Measurements from ENCODE around the gene PARD3. TPM values are rescaled to one million over a fixed set of nuclear protein-coding genes. Genes with fewer than 3 reads are reported as not detected.

The PARD3 gene
- total and polyA plus RNA-seq, 5 donors: 10.5 to 40.3 (median 27.8) TPM

DNA sequence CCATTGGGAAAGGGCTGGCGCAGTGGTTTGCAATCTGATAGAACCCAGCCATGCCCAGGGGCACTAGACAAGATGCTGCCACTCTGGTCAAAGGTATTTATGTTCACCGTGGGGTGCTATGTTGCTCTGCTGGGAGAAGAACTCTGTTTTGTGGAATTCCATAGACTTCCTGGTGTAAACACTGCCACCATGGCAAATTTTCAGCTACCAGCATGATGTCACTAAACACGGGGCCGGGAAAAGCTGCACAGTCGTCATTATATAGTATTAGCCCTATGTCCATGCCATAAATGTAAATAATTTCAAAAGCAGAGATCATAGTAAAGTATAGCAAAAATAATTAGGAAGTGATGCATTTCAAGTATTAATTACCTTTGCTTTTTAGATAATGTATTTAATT lies 500.6 kb downstream of the PARD3 start:
- intact Hi-C loops (cut with DNase I): no loop called here
- 96% methylated on average over 5 of the region's 5 CpGs for WGBS
- Histone ChIP-seq H3K27ac (ENCODE audit: low read length) (no peak overlapping the region), H3K9me3 (ENCODE audit: control insufficient read depth, low read length) (no peaks in the 10 kb centered on the region), H3K4me3 (ENCODE audit: low read length) (no peak overlapping the region), H3K27me3 (ENCODE audit: control insufficient read depth, insufficient read depth) (no peaks in the 10 kb centered on the region), H3K4me1 (ENCODE audit: control insufficient read depth, insufficient read depth, low read length) (no peaks in the 10 kb centered on the region)
- DNase-seq (no peak), ATAC-seq (no peak)

DNA sequence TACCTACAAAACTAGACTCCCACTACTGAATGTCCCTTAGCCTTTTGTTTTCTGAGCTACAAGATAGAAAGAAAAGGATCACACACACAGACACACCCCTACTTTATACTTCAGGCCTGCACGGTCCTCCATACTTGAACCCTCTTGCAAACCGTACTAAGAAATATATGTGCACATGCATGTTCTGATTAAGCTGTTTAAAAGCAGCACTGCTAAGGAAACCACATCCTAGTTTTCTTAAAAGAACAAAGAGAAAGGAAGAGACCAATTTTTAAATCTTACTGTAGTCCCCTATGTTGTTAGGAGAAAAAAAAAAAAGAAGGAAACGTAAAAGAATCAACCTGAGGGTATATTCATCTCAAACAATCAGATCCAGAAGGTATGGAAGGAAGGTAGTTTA lies 501.2 kb downstream of the PARD3 start:
- Histone ChIP-seq H3K4me3 (ENCODE audit: low read length) (no peak overlapping the region), H3K27ac (ENCODE audit: low read length) (no peak overlapping the region), H3K27me3 (ENCODE audit: control insufficient read depth, insufficient read depth) (no peaks in the 10 kb centered on the region), H3K4me1 (ENCODE audit: control insufficient read depth, insufficient read depth, low read length) (no peaks in the 10 kb centered on the region), H3K9me3 (ENCODE audit: control insufficient read depth, low read length) (no peaks in the 10 kb centered on the region)
- ATAC-seq: no peak
- intact Hi-C loops (cut with DNase I): no loop called here
- WGBS: 56% methylated on average over 3 of the region's 3 CpGs
- DNase-seq: no peak

DNA sequence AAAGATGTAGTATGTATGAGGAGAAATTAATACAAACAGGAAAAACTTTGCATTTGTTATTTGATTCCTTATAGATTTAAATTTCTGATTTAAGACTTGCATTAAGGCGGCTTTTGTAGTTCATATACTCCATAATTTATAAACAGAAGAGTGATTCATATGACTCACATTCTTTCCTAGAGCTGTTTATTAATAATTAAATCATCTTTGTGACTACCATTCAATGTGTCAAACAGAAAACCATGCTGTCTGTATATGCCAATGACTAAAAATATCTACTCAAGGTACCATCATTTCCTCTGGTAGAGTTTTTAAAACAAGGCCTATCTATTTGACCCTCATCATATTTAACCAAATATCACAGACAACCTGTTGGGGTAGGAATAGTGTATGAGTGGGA lies 501.7 kb downstream of the PARD3 start:
- intact Hi-C loops (cut with DNase I): no loop called here
- no peak overlapping the region for H3K27ac ChIP-seq (ENCODE audit: low read length)
- DNase-seq: no peak
- no peak for ATAC-seq
- no peaks in the 10 kb centered on the region for H3K4me1 ChIP-seq (ENCODE audit: control insufficient read depth, insufficient read depth, low read length)
- WGBS: 96% methylated on average over 1 of the region's 1 CpG
- no peak overlapping the region for H3K4me3 ChIP-seq (ENCODE audit: low read length)
- no peaks in the 10 kb centered on the region for H3K27me3 ChIP-seq (ENCODE audit: control insufficient read depth, insufficient read depth)
- H3K9me3 ChIP-seq (ENCODE audit: control insufficient read depth, low read length): no peaks in the 10 kb centered on the region

DNA sequence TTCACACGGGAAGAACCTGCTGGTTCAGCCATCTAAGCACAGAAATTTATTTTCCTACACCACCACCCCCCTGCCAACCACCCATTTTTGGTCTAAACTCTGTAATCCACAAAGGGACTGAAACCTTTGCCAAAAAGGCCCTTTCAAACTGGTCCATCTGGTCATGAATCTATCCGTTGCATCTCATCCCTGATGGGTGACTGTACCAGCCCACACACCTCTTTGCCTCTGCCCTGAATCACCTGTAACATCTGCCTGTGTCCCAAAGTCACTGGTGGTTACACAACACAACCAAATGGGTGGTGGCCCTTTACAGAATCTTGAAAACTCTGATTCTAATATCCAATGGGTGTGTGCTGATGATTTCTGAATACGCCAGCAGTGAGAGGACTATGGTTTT lies 503.4 kb downstream of the PARD3 start:
- no peak overlapping the region for H3K27ac ChIP-seq (ENCODE audit: low read length)
- DNase-seq (no peak), ATAC-seq (no peak)
- no peaks in the 10 kb centered on the region for H3K27me3 ChIP-seq (ENCODE audit: control insufficient read depth, insufficient read depth)
- WGBS: 96% methylated on average over 3 of the region's 3 CpGs
- no peaks in the 10 kb centered on the region for H3K4me1 ChIP-seq (ENCODE audit: control insufficient read depth, insufficient read depth, low read length)
- intact Hi-C loops (cut with DNase I): no loop called here
- H3K4me3 ChIP-seq (ENCODE audit: low read length): no peak overlapping the region
- H3K9me3 ChIP-seq (ENCODE audit: control insufficient read depth, low read length): no peaks in the 10 kb centered on the region

DNA sequence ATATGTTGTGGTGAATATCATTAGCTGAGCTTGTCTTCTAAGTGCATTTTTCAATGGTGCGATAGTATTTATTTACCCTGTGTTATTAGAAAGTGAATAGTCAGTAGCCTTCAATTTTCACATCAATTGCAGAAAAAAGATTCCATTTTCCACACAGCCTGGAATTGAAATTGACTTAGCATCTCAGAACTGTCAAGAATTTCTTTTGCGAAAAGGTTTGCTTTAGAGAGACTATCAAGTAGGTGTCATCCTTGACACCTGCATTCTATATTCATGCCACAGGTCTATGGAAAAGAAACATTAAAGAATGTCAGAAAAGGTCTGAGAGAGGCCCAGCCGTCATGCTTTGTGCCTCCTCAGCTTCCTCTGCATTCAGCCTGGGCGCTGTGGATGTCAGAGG lies 504.9 kb downstream of the PARD3 start:
- intact Hi-C loops (cut with DNase I): no loop called here
- 99% methylated on average over 4 of the region's 4 CpGs for WGBS
- Histone ChIP-seq H3K4me3 (ENCODE audit: low read length) (no peak overlapping the region), H3K27me3 (ENCODE audit: control insufficient read depth, insufficient read depth) (no peaks in the 10 kb centered on the region), H3K27ac (ENCODE audit: low read length) (no peak overlapping the region), H3K4me1 (ENCODE audit: control insufficient read depth, insufficient read depth, low read length) (no peaks in the 10 kb centered on the region), H3K9me3 (ENCODE audit: control insufficient read depth, low read length) (no peaks in the 10 kb centered on the region)
- DNase-seq (no peak), ATAC-seq (no peak)

DNA sequence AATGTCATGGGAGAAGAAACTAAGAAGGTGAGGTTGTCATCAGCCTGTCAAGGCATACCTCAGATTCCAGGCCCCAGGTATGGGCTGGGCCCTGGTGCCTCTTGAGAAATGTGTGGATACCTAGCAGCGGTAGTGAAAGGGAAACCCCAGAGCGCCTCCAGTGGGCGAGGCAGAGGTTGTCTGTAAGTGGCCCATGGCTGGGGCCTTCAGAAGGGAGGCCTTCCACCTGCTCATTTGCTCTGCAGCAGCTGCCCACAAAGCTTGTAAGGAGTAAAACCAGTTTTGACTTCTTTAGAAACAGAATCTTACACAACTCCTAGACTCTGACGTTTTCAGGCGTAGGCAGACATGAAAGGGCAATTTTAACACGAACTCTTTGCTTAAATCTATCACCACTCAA lies 509.9 kb downstream of the PARD3 start:
- no peaks in the 10 kb centered on the region for H3K9me3 ChIP-seq (ENCODE audit: control insufficient read depth, low read length)
- no peaks in the 10 kb centered on the region for H3K4me1 ChIP-seq (ENCODE audit: control insufficient read depth, insufficient read depth, low read length)
- no peaks in the 10 kb centered on the region for H3K27me3 ChIP-seq (ENCODE audit: control insufficient read depth, insufficient read depth)
- WGBS: 84% methylated on average over 6 of the region's 6 CpGs
- ATAC-seq (no peak), DNase-seq (no peak)
- no peak overlapping the region for H3K4me3 ChIP-seq (ENCODE audit: low read length)
- H3K27ac ChIP-seq (ENCODE audit: low read length): no peak overlapping the region
- intact Hi-C loops (cut with DNase I): no loop called here

DNA sequence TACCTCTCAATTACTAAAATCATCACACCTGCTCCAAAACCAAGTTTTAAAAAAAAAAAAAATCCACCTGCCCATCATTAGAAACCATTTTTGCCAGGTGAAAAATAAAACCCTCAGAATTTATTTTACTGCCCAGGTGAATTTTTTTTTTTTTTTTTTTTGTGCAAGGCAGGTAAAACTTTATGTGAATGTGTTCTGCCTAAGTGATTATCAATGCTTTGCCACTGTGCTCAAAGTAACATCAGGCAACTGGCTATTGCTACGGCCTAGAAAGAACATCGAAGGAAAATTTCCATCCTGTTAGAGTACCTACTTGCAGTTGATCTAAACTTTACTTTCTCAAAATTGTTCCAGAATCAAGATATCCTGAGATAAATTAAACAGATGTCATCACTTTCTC lies 512.1 kb downstream of the PARD3 start:
- H3K9me3 ChIP-seq (ENCODE audit: control insufficient read depth, low read length): no peaks in the 10 kb centered on the region
- no peak for ATAC-seq
- intact Hi-C loops (cut with DNase I): no loop called here
- no peak overlapping the region for H3K27ac ChIP-seq (ENCODE audit: low read length)
- H3K27me3 ChIP-seq (ENCODE audit: control insufficient read depth, insufficient read depth): no peaks in the 10 kb centered on the region
- 99% methylated on average over 2 of the region's 2 CpGs for WGBS
- DNase-seq: no peak
- no peak overlapping the region for H3K4me3 ChIP-seq (ENCODE audit: low read length)
- H3K4me1 ChIP-seq (ENCODE audit: control insufficient read depth, insufficient read depth, low read length): no peaks in the 10 kb centered on the region

DNA sequence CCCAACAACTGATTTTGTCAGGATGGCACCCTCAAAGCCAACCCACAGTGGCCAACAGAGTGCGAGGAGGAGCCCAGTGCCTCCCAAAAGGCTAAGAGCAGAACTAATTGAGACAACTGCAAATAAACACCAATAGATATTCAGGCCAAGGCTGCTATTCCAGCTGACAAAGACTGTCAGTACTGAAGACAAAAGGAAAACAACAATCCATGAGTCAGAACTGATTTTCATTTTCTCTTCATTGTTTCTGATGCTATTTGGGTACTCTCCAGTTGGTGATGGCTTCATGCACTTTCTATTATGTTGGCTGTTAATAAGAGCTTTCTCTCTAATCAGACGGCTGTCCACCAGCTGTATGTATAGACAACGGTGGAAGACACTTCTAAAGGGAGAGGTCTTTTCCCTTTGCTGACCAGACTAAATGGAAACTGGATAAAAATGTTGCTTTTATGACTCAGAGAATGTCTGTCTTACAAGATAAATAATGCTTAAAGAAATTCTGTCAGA lies 515.9 kb downstream of the PARD3 start:
- Histone ChIP-seq H3K27ac (ENCODE audit: low read length) (no peak overlapping the region), H3K4me3 (ENCODE audit: low read length) (no peak overlapping the region), H3K4me1 (ENCODE audit: control insufficient read depth, insufficient read depth, low read length) (no peaks in the 10 kb centered on the region), H3K27me3 (ENCODE audit: control insufficient read depth, insufficient read depth) (no peaks in the 10 kb centered on the region), H3K9me3 (ENCODE audit: control insufficient read depth, low read length) (no peaks in the 10 kb centered on the region)
- ATAC-seq (no peak), DNase-seq (no peak)
- 58% methylated on average over 3 of the region's 3 CpGs for WGBS
- intact Hi-C loops (cut with DNase I): no loop called here

DNA sequence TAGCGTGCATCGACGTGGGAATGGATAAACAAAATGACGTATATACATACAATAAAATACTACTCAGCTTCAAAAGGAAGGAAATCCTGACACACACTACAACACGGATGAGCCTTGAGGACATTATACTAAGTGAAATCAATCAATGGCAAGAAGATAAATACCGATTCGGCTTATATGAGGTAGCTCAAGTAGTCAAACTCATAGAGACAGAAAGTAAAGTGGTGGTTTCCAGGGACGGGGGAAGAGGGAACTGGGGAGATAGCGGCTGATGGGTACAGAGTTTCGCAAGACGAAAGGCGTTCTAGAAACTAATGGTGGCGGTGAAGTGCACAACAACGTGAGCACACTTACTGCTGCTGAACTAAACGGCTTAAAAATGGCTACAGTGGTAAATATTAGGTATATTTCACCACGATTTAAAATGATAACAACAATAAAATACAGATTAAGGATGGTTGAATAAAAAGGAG lies 516.7 kb downstream of the PARD3 start:
- H3K27me3 ChIP-seq (ENCODE audit: control insufficient read depth, insufficient read depth): no peaks in the 10 kb centered on the region
- no peak overlapping the region for H3K27ac ChIP-seq (ENCODE audit: low read length)
- intact Hi-C loops (cut with DNase I): no loop called here
- H3K4me1 ChIP-seq (ENCODE audit: control insufficient read depth, insufficient read depth, low read length): no peaks in the 10 kb centered on the region
- ATAC-seq (no peak), DNase-seq (no peak)
- 91% methylated on average over 16 of the region's 16 CpGs for WGBS
- H3K4me3 ChIP-seq (ENCODE audit: low read length): no peak overlapping the region
- no peaks in the 10 kb centered on the region for H3K9me3 ChIP-seq (ENCODE audit: control insufficient read depth, low read length)

DNA sequence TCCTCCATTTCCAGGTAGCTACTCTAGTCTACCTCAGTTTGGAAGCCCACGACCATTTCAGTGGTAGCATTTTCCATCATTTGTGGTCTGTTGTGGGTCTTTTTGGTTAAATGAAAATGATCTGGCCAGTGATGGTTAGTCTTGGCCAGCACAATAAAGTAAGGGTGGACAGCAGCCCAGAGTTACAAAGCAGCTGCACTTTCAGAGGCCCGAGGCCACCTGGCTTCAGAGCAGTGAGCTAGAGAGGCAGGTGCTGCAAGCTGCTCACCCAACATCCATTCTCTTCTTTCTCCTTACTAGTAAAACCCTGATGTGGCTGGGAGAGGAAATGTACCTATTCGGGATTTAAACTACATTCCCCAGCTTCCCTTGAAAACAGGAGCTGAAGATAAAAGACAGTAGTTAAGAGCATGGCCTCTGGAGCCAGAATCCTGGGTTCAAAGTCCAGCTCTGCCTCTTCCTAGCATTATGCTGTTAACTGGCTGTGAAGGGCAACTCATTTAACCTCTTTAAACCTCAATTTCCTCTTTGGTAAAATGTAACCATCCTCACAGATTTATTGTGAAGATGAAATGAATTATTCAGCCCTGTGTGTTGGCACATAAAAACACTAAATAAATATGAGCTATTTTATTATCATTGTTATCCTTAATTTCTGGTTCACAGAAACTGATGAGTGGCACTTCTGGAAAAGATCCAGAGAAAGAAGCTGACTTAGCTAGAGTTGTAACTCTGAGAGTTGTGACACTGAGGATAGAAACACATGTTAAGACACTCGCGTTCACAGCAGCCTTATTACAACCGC lies 517.4 kb downstream of the PARD3 start:
- DNase-seq (no peak), ATAC-seq (no peak)
- no peaks in the 10 kb centered on the region for H3K27me3 ChIP-seq (ENCODE audit: control insufficient read depth, insufficient read depth)
- H3K4me1 ChIP-seq (ENCODE audit: control insufficient read depth, insufficient read depth, low read length): no peaks in the 10 kb centered on the region
- H3K9me3 ChIP-seq (ENCODE audit: control insufficient read depth, low read length): no peaks in the 10 kb centered on the region
- intact Hi-C loops (cut with DNase I): no loop called here
- 57% methylated on average over 6 of the region's 6 CpGs for WGBS
- no peak overlapping the region for H3K27ac ChIP-seq (ENCODE audit: low read length)
- no peak overlapping the region for H3K4me3 ChIP-seq (ENCODE audit: low read length)

DNA sequence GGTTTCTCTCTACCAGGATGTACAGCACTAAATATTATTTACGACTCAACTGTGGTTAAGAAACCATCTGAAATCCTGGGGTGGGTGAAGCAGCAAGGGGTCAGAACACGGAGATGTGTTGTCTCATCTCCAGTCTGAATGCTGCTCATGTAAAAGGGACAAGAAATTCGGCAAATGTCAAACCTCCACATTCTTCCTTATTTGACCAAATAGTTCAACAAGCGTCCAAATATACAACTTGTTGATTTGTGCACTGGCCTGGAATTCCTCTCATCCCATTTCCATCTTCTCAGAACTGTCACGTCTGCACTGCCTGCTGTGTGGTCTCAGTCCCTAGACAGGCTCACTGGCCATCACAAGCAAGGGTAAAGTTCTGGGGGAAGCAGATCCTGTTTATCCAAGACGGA lies 520.0 kb downstream of the PARD3 start:
- Histone ChIP-seq H3K27ac (ENCODE audit: low read length) (no peak overlapping the region), H3K4me1 (ENCODE audit: control insufficient read depth, insufficient read depth, low read length) (no peaks in the 10 kb centered on the region), H3K4me3 (ENCODE audit: low read length) (no peak overlapping the region), H3K9me3 (ENCODE audit: control insufficient read depth, low read length) (no peaks in the 10 kb centered on the region), H3K27me3 (ENCODE audit: control insufficient read depth, insufficient read depth) (no peaks in the 10 kb centered on the region)
- DNase-seq (no peak), ATAC-seq (no peak)
- intact Hi-C loops (cut with DNase I): no loop called here
- 80% methylated on average over 6 of the region's 6 CpGs for WGBS

DNA sequence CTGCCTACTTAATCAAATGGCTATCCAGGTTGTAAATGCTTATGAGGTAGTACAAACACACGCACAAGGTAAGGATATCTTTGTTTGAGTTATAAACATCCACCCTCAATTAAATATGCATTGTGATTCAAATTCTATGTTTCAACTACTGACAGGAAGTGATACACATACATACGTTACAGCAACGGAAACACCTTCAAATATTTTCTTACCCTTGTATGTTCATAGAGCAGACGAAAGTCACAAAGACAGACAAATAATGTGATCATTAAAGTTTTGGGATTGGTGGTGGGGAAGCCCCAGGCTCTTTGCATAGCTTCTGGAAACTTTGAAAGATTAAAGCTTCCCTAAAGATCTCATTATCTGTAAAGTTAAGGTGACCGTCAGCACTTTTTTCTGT lies 521.0 kb downstream of the PARD3 start:
- Histone ChIP-seq H3K27ac (ENCODE audit: low read length) (no peak overlapping the region), H3K9me3 (ENCODE audit: control insufficient read depth, low read length) (no peaks in the 10 kb centered on the region), H3K4me1 (ENCODE audit: control insufficient read depth, insufficient read depth, low read length) (no peaks in the 10 kb centered on the region), H3K27me3 (ENCODE audit: control insufficient read depth, insufficient read depth) (no peaks in the 10 kb centered on the region), H3K4me3 (ENCODE audit: low read length) (no peak overlapping the region)
- intact Hi-C loops (cut with DNase I): no loop called here
- ATAC-seq (no peak), DNase-seq (no peak)
- WGBS: 93% methylated on average over 5 of the region's 5 CpGs
